ENCODE measurements around the gene DHRS7C.
"Not testable (repeated sequence)": the region's sequence is repeated elsewhere in the genome, so short reads cannot be mapped to it uniquely, and the experiment has no call there.

Gene DHRS7C

DNA sequence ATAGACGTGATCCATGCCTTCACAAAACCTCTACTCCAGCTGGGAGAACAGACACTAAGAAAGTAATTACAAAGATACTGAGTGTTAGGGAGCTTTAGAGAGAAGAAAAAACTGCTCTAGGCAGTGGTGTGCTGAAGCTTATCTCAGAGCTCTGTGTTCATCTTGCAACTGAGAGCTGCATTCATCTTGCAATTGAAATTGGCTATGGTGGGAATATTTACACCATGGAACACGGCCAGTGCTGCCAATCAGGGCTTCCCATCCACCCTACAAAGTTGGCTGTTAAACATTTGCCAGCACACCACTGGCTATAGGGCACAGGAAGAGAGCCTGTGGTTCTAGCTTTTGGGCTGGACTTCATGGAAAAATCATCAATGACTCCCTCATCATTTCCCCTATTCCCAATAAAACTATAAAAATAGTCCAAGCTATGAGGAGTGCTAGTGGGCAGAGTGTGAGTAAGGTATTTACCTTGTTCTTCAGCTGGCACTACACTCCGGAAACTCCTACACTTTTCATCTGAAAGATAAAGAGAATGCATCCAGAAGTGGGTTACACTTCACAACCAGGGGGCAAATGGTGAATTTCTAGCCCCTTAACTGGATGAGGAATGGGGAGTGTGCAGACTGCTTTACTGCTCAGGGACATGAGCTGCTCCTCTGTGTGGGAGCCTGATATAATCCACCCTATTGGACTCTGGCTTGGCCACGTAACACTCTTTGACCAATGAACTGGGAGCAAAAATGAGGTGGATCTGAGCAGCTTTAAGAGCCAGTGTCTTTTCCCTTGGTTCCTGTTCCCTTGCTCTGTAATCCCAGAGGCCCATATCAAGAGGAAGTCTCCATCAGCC, 18.9 kb upstream of the DHRS7C start:
- in situ Hi-C loops (cut with MboI; ENCODE audit: low sequenced_read_pairs): no loop called here

DNA sequence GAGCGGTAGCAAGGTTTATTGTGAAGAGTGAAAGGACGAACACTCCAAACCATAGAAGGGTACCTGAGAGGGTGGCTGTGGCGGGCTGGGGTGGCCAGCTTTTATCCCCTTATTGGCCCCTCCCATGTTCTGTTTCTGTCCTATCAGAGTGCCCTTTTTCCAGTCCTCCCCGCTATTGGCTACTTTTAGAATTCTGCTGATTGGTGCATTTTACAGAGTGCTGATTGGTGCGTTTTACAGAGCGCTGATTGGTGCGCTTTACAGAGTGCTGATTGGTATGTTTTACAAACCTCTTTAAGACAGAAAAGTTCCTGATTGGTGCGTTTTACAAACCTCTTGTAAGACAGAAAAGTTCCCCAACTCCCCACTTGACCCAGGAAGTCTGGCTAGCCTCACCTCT, 18.0 kb upstream of the DHRS7C start:
- in situ Hi-C loops (cut with MboI; ENCODE audit: low sequenced_read_pairs): no loop called here

DNA sequence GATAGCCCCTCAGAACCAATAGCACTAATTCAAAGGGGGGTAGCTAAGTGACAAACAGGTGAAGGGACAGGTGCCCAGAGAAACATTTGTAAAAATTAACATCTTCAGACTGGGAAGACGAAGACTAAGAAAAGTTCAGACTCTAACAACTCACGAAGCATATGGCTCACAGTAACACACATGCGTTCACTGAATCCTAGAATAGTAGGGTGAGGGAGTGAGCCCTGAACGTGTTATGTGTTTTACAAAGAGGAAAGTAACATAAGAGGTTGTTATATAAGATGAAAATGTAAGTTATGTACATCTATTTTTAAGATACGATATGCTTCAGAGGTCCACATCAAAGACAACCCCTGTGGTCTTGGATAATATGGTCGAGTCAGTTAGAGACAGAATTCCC, 15.3 kb upstream of the DHRS7C start:
- in situ Hi-C loops (cut with MboI; ENCODE audit: low sequenced_read_pairs): no loop called here

DNA sequence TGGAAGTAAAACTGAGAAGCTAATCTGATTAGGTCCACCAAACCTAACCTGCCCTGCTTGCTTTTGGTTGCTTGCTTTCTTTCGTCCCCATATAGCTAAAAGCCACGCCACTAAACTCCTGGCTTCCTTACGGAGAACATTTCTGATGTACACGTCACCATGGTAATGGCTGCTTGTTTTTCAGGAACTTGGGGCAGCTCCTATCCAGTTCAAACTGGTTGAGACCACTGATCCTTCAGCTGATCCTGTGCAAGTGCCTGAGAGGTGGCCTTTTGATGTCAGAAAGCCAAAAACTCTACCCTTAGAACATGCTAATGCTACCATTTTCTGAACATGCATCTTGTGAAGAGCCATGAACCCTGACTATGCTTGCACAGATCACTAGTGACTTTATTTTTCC, 14.4 kb upstream of the DHRS7C start:
- in situ Hi-C loops (cut with MboI; ENCODE audit: low sequenced_read_pairs): no loop called here

DNA sequence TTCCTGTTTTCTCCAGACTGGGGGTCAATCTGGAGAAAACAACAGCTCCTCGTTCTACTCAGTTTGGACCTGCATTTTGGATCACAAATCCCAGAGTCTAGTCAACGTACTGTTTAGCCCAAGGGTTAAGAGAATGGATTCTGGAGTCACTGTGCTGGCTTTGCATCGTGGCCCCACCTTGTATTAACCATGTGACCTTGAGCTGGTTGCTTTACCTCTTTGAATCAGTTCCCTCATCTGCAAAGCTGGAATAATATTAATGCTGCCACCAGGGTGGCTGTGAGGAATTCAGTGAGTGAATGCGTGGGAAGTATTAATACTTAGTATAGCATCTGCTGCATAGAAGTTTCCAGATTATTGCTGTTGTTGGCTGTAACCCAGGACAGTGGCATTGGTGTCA, 11.3 kb upstream of the DHRS7C start:
- in situ Hi-C loops (cut with MboI; ENCODE audit: low sequenced_read_pairs): no loop called here

DNA sequence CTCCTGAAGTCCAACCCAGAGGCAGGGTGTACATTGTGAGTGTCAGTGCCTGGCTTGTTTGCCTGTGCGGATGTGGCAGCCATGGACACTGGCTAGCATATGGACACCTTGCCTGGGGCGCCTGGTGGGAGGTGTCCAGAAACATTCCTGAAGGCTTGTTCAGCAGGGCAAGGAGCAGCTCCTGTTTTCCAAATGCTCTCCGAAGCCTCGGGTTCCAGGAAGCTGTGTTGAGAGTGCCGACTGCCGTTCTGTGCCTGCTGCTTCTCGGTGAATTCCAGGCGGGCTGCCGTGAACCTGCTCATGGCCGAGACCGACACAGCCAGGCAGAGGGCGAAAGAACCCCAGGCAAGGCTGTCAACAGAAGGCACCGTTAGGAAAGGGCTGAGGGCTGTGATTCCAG, 10.9 kb upstream of the DHRS7C start:
- in situ Hi-C loops (cut with MboI; ENCODE audit: low sequenced_read_pairs): no loop called here

DNA sequence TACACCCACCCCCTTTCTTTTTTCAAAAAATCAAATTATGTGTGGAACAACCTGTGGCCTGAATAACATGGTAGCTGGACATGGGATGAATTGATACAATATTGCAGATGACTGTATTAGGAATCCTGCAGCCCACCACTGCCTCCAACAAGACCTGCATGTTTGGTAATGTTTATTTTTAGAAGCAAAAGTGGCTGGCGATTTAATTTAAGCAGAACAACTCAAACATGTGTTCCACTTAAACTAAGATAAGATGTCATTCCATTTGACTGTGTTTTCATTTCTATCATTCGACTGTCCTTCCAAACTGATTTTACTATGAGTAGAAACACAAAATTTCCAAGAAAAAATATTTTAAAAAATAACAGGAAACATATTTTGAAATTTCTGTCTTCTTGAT, 10.1 kb upstream of the DHRS7C start:
- in situ Hi-C loops (cut with MboI; ENCODE audit: low sequenced_read_pairs): no loop called here

DNA sequence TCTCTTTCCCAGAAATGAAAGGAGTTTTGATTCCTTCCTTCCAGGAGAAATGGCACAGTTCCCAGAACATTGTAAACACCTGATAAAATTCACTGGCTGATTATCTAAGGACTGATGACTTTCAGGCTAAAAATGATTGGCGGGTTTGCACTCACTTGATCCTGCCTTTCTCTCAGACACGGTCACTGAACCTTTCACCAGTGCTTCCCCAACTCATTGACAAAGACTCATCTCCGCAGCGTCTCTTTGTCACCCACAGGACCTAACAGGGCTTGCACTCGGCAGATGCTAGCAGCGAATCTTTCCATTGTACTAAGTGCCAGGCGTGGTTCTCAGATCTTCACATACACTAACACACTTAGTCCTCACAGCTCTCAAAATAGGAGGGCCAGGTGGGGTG, 7.3 kb upstream of the DHRS7C start:
- in situ Hi-C loops (cut with MboI; ENCODE audit: low sequenced_read_pairs): no loop called here

DNA sequence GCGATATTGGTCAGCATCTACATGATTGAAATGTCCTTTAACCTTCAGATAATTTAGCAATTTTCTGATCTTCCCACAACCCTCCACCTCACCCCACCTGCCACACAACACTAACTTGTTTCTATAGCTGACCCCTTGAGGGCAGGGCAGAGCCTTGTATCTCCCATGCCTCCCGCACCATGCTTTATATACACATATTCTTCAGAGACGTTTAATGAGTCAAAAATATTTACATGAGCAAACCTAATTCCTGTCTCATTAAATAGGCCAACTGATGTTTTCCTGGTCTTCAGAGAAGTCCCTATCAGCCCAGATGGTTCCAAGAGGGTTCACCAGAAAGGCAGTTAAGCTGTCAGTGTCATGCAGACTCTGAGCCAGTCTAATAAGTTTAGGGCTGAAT, 6.6 kb upstream of the DHRS7C start:
- in situ Hi-C loops (cut with MboI; ENCODE audit: low sequenced_read_pairs): no loop called here

DNA sequence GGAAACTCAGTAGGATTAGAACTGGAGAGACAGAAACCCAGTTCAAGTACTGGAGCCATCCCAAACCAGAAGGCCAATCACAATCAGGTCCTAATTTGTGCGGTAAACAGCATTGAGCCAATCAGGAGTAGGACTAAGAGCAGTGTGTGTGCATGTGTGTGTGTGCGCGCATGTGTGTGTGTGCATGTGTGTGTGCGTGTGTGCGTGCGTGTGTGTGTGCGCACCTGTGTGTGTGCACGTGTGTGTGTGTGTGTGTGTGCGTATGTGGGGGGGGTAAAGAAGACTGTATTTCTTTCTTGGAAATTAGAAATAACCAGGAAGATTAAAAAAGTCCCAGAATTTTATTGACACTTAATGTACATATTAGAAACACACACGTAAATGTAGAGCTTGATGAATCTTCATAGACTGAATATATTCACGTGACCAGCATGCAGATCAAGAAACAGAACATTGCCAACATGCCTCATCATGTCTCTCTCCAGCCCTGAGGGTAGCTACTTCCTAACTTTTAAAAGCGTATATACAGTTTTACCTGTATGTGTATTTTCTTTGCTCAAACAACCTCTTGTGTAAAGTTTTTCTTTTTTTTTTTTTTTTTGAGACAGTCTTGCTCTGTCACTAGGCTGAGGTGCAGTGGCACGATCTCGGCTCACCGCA, 919 bp upstream of the DHRS7C start:
- in situ Hi-C loops (cut with MboI; ENCODE audit: low sequenced_read_pairs): no loop called here

DNA sequence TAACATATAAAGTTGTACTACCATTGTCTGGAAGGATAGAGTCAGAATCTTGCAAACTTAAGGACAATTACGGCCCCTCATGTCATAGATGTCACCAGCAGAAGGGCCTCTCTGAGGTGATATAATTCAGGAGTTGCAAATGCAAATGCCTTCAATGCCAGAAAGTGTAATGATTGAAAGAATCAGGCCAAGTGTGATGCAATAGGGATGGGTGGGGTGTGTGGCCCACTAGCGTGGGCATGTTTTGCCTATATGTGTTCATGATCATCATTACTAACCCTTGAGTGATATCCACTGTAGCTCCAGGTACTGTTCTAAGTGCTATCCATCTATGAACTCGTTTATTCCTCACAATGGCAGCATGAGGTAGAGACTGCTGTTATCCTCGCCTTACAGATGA, 1.1 kb downstream of the DHRS7C start:
- in situ Hi-C loops (cut with MboI; ENCODE audit: low sequenced_read_pairs): no loop called here

DNA sequence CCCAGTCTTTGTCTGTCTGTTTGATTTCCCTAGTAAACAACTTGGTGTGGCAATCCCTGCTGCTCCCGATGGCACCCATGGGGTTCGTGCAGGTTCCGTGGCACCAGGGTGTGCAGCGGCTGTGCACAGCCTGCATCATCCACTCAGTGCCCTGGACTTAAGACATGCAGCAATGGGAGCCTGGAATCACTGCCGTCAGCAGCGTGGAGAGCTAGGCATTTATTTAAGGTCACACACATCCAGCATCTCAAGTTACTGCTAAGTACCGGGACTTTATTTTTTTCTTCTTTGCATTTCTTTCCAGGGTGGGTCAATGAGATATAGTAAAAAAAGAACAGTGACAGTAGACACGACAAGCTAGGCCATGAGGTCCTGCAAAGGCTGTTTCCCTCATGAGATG, 2.8 kb downstream of the DHRS7C start:
- in situ Hi-C loops (cut with MboI; ENCODE audit: low sequenced_read_pairs): no loop called here

DNA sequence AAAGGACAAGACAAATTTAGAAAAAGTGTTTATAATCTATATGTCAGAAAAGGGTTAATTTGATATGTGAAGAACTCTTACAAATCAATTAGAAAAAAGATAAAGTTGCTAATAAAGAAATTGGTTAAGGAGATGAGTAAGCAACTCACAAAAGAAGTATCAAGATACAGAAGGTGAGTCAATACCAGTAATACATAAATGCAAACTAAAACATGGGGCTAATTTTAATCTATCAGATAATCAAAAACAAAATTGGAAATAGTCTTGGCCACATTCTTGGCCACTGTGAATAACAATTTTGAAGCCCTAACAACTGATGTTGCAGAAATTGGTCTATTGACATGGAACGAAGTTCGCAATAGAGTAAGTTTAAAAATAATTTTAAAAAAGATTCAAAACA, 6.8 kb downstream of the DHRS7C start:
- in situ Hi-C loops (cut with MboI; ENCODE audit: low sequenced_read_pairs): no loop called here

DNA sequence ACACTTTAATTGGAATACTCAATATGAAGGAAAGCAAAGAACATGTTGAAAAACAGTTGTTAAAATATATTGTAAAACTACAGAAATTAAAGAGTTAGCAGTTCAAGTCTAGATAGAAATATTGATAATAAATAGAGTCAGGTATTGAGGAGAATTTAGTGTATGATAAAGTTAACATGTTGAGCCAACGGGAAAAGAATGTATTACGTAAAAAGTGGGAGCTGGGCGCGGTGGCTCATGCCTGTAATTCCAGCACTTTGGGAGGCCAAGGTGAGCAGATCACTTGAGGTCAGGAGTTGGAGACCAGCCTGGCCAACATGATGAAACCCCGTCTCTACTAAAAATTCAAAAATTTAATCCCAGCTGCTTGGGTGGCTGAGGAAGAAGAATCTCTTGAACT, 7.9 kb downstream of the DHRS7C start:
- in situ Hi-C loops (cut with MboI; ENCODE audit: low sequenced_read_pairs): not testable (repeated sequence)

DNA sequence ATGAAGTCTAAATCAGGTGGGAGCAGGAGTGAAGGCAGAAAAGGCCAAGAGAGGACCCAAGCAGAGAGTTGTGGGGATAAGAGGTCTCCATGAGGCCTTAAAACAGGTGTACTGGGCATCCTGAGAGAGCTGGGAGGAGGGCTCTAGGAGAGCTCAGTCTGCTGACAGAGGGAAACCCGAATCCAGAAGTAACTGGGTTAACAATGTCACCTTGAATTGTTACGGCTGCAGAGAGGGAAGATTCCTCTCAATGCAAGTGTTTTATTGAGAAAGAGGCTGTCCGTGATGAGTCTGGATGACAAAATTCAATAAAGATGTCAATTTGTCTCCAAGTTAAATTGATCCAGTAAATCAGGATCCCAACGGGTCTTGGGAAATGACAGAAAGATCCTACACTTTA, 8.3 kb downstream of the DHRS7C start:
- in situ Hi-C loops (cut with MboI; ENCODE audit: low sequenced_read_pairs): no loop called here

DNA sequence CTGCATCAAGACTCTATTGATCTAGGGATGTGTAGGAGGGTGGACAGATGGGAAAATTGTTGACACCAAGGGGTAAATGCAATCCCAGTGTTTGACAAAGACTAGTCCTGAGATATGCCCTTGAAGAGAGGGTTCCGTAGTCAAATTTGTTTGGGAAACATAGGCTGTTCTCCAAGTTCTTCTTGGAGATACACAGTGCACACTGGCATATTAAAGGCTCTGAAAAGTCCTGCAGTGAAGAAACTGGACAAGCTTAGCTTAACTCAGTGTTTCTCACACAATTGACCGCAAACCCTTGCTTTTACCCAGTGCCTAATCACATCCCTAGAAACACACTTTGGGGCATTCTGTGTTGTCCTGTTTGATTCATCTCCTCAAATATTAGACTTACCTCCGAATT, 10.8 kb downstream of the DHRS7C start:
- in situ Hi-C loops (cut with MboI; ENCODE audit: low sequenced_read_pairs): no loop called here

DNA sequence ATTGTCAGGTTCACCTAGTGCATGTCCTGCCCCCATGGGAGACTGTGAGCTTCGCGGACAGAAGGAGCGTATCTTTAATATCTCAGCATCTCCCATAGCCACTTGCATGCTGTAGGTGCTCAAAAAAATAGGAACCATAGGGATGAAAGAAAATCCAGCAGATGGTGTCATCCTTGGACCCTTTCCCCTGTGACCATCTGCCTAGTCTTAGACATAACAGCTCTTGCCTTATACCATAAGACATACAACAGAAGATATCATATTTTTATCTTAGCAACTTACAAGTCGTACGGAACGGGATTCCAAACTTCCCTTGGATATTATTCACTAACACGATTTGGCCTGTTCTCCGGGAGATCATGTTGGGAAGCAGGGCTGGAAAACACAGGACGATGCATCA, 14.5 kb downstream of the DHRS7C start:
- in situ Hi-C loops (cut with MboI; ENCODE audit: low sequenced_read_pairs): no loop called here

DNA sequence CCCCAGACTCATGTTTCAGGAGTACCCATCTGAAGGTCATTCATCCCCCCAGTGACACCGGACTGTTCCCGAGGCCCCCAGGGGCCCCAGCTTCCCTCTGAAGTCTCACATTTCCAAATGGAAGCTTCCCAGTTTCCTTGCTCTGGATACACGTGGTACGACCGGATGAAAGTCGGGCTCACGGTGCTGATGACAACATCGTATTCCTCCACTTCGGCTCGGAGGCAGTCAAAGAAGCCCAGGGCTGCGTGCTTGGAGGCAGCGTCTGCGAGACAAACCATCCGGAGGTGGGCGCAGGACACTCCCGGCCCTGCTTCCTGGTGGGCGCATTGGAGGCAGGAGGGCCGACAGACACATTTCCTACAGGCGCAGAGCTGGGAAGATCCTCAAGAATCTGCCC, 18.7 kb downstream of the DHRS7C start:
- in situ Hi-C loops (cut with MboI; ENCODE audit: low sequenced_read_pairs): no loop called here

DNA sequence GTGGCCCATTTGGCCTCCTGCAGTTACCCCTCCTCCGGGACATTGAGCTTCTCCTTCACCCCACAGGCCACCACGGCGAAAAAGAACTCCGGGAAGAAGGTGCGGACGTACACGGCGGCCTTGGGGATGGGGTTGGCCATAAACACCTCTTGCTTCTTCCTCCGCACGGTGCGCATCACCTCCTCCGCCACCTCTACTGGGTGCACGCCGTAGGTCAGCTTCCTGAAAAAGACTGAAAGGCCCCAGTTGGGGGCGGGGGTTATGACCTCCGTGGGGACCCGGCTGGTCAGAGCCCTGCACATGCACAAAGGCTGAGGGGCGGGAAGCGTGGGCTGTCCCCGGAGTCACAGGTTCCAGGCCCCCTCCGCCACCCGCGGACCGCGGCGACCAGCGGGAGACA, 19.9 kb downstream of the DHRS7C start:
- in situ Hi-C loops (cut with MboI; ENCODE audit: low sequenced_read_pairs): no loop called here

DNA sequence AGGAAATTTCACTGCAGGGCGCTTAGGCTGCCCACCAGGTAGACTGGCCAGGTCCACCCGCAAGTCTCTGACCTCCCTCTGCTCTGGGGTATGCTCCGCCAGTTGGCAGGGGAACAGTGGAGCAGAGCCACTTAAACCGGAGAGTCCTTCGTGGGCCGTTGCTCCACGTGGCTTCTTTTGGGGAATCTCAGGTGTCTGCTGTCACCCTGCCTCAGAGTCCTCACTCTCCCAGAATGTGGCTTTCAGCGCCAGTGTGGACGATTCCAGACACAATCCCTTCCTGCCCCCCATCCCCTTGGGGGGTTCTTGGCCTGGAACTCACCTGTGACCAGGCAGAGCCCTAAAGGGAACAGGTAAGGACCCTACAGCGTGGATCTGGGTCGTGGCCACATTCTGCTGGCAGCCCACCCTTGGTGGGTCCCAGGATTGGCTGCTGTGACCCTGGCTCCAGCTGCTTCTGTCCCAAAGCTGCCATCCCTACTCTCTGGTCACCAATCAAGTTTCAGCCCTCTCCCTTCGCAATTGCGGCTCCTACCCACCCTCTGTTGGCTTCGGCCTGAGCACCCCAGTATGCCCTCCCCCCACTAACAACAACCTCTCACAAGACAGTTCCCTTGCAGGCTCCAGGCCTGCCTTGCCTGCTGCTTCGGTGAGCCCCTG, 22.2 kb downstream of the DHRS7C start:
- in situ Hi-C loops (cut with MboI; ENCODE audit: low sequenced_read_pairs): no loop called here

DNA sequence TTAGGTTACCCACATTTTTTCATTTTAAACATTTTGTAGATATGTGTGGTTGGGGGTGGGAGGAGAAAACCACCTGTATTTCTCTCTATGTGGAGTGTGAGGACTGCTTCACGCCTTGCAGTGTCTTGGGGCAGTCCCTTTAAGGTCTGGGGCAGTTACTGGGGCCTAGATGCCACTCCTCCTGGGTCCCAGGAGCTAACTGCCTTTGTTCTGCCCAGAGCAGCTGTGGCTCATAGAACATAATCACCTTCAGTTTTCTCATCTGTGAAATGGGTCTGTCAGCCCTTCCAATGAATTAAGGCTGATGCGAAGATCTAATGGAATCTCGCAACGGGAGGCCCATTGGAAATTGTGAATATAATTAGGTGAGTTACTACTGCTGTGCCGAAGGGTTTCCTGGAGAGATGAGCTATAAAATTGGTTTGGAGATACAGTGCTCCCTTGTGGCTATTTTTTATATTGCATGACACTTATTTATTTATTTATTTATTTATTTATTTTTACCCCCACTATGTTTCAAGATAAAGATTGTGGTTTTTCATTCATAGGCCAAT, 22.9 kb downstream of the DHRS7C start:
- in situ Hi-C loops (cut with MboI; ENCODE audit: low sequenced_read_pairs): no loop called here

DNA sequence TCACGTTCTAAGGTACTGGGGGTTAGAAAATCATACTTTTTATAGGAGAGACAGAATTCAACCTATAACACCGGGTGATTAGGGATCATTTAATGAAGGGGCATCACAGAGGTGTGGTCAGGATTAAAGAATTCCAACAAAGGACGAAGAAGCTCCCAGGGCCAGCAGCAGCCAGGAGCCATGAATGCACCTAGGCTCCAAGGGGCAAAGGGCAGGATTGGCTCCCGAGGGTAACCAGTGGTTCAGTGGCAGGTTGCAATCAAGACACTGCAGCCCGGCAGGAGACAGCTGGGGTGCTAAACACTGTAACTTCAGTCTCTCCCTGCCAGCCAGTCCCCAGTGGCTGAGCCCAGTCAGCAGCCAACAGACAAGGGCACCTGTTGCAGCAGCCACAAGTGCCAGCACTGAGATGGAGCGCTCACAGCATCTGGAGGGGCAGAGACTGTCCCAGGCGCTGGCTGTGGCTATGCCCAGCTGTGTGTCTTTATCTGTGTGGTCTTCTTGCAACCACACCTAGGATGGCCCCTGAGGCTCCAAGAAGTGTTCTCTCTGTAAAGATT, 23.9 kb downstream of the DHRS7C start:
- in situ Hi-C loops (cut with MboI; ENCODE audit: low sequenced_read_pairs): no loop called here
